Measurements from ENCODE around the gene SWAP70.

- TF ChIP-seq CTCF (conservative IDR thresholded peaks at IDR 0.05) (no peak), EZH2 (IDR thresholded peaks at IDR 0.05; ENCODE audit: low read depth) (no peak)
Measured at GRCh38 chr11:9625728-9626127, 38.1 kb upstream of the SWAP70 start.

Data from PC-9 (cell line).